Measurements from ENCODE around the gene PACRG.

GRCh38 chr6:163341224-163342061, 613.7 kb downstream of the PACRG start:
- TF ChIP-seq CTCF (conservative IDR thresholded peaks at IDR 0.05; ENCODE audit: low read depth, low read length) (no peak), USF2 (IDR thresholded peaks at IDR 0.05; ENCODE audit: low read depth, low read length) (no peak), MXI1 (IDR thresholded peaks at IDR 0.05; ENCODE audit: borderline replicate concordance, low read depth, low read length) (no peak)
